HepG2 (cell line): Measurements from ENCODE around the gene CACNA2D1. TPM values are rescaled to one million over a fixed set of nuclear protein-coding genes. Genes with fewer than 3 reads are reported as not detected.

Experiments
- ATAC-seq: fragments of 200-7000 bp; cut with Tn5 transposase; 3 replicates; pipeline ENCODE4 v1.9.1; 2020; ENCODE audit warnings: mild to moderate bottlenecking, moderate library complexity
- BruUV-seq: library from RNA; stranded (reverse); fragments of 400-500 nt; replicated peaks from 2 replicates; lab custom pipeline; 2021; lab: Mats Ljungman, UMichigan
- CTCF ChIA-PET: fragments of 300-600 bp; formaldehyde crosslinking; extraction: SDS; loops from one replicate; lab custom pipeline; 2021; ENCODE audit warnings: low total read pairs, inconsistent platforms, low intra/inter-chr PET ratio; lab: Yijun Ruan, JAX
- POLR2A ChIA-PET: fragments of 350-600 bp; sonication (Branson Sonifier 250); formaldehyde crosslinking; loops from one replicate; lab custom pipeline; 2020; ENCODE audit warnings: antibody characterized with exemption, inconsistent platforms; lab: Yijun Ruan, JAX
- DNase-seq: peaks from one replicate; pipeline ENCODE4 v3.0.0-alpha.2; 2015; ENCODE audit warnings: low spot score
- FAIRE-seq: peaks from 3 replicates; lab custom pipeline; 2011; peaks lifted over from hg19 to GRCh38; lab: Jason Lieb, UNC
- H2AFZ ChIP-seq: one replicate; pipeline ENCODE4 v1.6.1; 2011; ENCODE audit warnings: low read length, inconsistent platforms
- H3K27ac ChIP-seq: fragments of 300-600 bp; 3 replicates; pipeline ENCODE4 v1.8.0; 2011; ENCODE audit warnings: mixed run types, mild to moderate bottlenecking, mixed read lengths, low read length, inconsistent platforms; ENCODE audit not compliant: insufficient read depth; ENCODE audit errors: extremely low read length
- H3K27me3 ChIP-seq, 2 experiments: fragments of 200-600 bp in 1 of 2; 2 replicates in 1 of 2; 3 replicates in 1 of 2; pipeline versions ENCODE4 v1.6.0 to v1.8.0; 2011; ENCODE audit warnings: low read length in 2 of 2, mild to moderate bottlenecking in 2 of 2, moderate library complexity in 2 of 2, inconsistent platforms in 1 of 2; ENCODE audit not compliant: insufficient read depth in 2 of 2, control insufficient read depth in 1 of 2
- H3K36me3 ChIP-seq, 2 experiments: fragments of 200-600 bp in 1 of 2; replicated peaks in 1 of 2; 2 replicates in 1 of 2; 3 replicates in 1 of 2; pipeline versions ENCODE4 v1.5.1 to v1.8.0; 2011; ENCODE audit warnings: low read length in 2 of 2, inconsistent platforms in 1 of 2; ENCODE audit not compliant: insufficient read depth in 2 of 2, control insufficient read depth in 1 of 2
- H3K4me1 ChIP-seq: 2 replicates; pipeline ENCODE4 v1.5.1; 2012; ENCODE audit warnings: low read length, inconsistent platforms; ENCODE audit not compliant: insufficient read depth
- H3K4me2 ChIP-seq: 2 replicates; pipeline ENCODE4 v1.6.0; 2011; ENCODE audit warnings: low read depth, low read length, inconsistent platforms
- H3K4me3 ChIP-seq, 3 experiments: fragments of 200-600 bp in 1 of 3; sonication (generic), shearing (Covaris generic) in 1 of 3; replicated peaks in 1 of 3; 2 replicates each; pipeline ENCODE4 v1.5.1; 2011 to 2016; ENCODE audit warnings: low read length in 3 of 3, inconsistent platforms in 2 of 3, low read depth in 2 of 3, mild to moderate bottlenecking in 2 of 3, control low read depth in 1 of 3, mixed read lengths in 1 of 3; ENCODE audit not compliant: insufficient read depth in 1 of 3
- H3K79me2 ChIP-seq: one replicate; pipeline ENCODE4 v1.6.1; 2011; ENCODE audit warnings: low read length, inconsistent platforms; ENCODE audit not compliant: insufficient read depth
- H3K9ac ChIP-seq: 2 replicates; pipeline ENCODE4 v1.6.0; 2011; ENCODE audit warnings: mild to moderate bottlenecking, low read depth, low read length, inconsistent platforms; ENCODE audit not compliant: insufficient read depth
- H3K9me3 ChIP-seq: 2 replicates; pipeline ENCODE4 v1.5.1; 2012; ENCODE audit warnings: mild to moderate bottlenecking, low read length
- H4K20me1 ChIP-seq: 2 replicates; pipeline ENCODE4 v1.6.0; 2011; ENCODE audit warnings: inconsistent platforms, mild to moderate bottlenecking, low read length, moderate library complexity; ENCODE audit not compliant: insufficient read depth
- CEBPG ChIP-seq: IDR thresholded peaks from 2 replicates; pipeline ENCODE4 v1.6.1; 2016
- MAZ ChIP-seq, 2 experiments: sonication (generic) in 1 of 2; formaldehyde crosslinking in 1 of 2; IDR thresholded peaks; 2 replicates each; pipeline versions ENCODE4 v1.5.0 to v1.6.1; 2012 to 2020; ENCODE audit warnings: low read depth in 2 of 2, mild to moderate bottlenecking in 2 of 2, borderline replicate concordance in 1 of 2, improper control_type of control experiment in 1 of 2, low read length in 1 of 2, missing genetic modification reagents in 1 of 2, moderate library complexity in 1 of 2
- MBNL3 ChIP-seq: fragments of 250-450 bp; sonication (Bioruptor Pico); conservative IDR thresholded peaks from 2 replicates; pipeline ENCODE4 v1.8.0; 2022; ENCODE audit warnings: mild to moderate bottlenecking, inconsistent platforms
- NKX3-1 ChIP-seq: sonication (generic); formaldehyde crosslinking; IDR thresholded peaks from 2 replicates; pipeline ENCODE4 v1.5.0; 2020; ENCODE audit warnings: missing genetic modification reagents
- RBFOX2 ChIP-seq: fragments of 200-400 bp; formaldehyde crosslinking; IDR thresholded peaks from 2 replicates; pipeline ENCODE4 v1.6.1; 2017; ENCODE audit warnings: low read depth, mild to moderate bottlenecking, low read length
- REST ChIP-seq, 2 experiments: IDR thresholded peaks; 2 replicates each; pipeline ENCODE4 v1.6.1; 2011 to 2012; ENCODE audit warnings: low read length in 2 of 2, borderline replicate concordance in 1 of 2, low read depth in 1 of 2, mild to moderate bottlenecking in 1 of 2, moderate library complexity in 1 of 2
- TFE3 ChIP-seq: IDR thresholded peaks from 2 replicates; pipeline ENCODE4 v1.6.1; 2016
- ZBTB43 ChIP-seq: sonication (generic); formaldehyde crosslinking; conservative IDR thresholded peaks from 2 replicates; pipeline ENCODE4 v1.4.0; 2020; ENCODE audit warnings: missing genetic modification reagents
- ZGPAT ChIP-seq: IDR thresholded peaks from 2 replicates; pipeline ENCODE4 v1.6.1; 2016; ENCODE audit warnings: mild to moderate bottlenecking
- ZKSCAN8 ChIP-seq: IDR thresholded peaks from 2 replicates; pipeline ENCODE4 v1.6.1; 2016; ENCODE audit warnings: borderline replicate concordance, missing genetic modification reagents, missing compliant biosample characterization
- ZNF678 ChIP-seq: sonication (generic); formaldehyde crosslinking; IDR thresholded peaks from 2 replicates; pipeline ENCODE4 v1.4.0; 2020; ENCODE audit warnings: mild to moderate bottlenecking, missing genetic modification reagents
- ZNF768 ChIP-seq: sonication (generic); formaldehyde crosslinking; IDR thresholded peaks from 2 replicates; pipeline ENCODE4 v1.4.0; 2020; ENCODE audit warnings: missing genetic modification reagents
- ZSCAN25 ChIP-seq: sonication (generic); formaldehyde crosslinking; IDR thresholded peaks from 2 replicates; pipeline ENCODE4 v1.8.0; 2022; ENCODE audit warnings: mild to moderate bottlenecking, missing genetic modification reagents
- in situ Hi-C: cut with HindIII; loops from 2 replicates; pipeline ENCODE4 v1.10.0; 2017; ENCODE audit warnings: low pct_unique_long_range_greater_than_20kb; ENCODE audit not compliant: extremely low pct_ligation_motif_present
- intact Hi-C: fragments of 100-400 bp; cut with micrococcal nuclease; formaldehyde crosslinking; loops from one replicate; pipeline ENCODE4 v1.10.0; 2022; ENCODE audit not compliant: unreplicated experiment
- polyA plus RNA-seq, 8 experiments: library from polyadenylated mRNA; depleted of rRNA in 3 of 8; stranded (reverse) in 7 of 8; unstranded in 1 of 8; fragments of >200 nt; fragmentation: Illumina TruSeq in 4 of 8; extraction: Trizol in 4 of 8; gene quantifications; 2 replicates each; pipeline versions ENCODE4 v1.2.1 to v1.2.3, GENCODE V29; 2011 to 2016; ENCODE audit warnings: low read depth in 4 of 8, missing spikeins in 1 of 8, mixed read lengths in 1 of 8; ENCODE audit not compliant: insufficient read depth in 1 of 8
- total RNA-seq, 5 experiments: library from RNA; depleted of rRNA; stranded (reverse); fragments of >200 nt; fragmentation: Illumina TruSeq; extraction: Trizol; gene quantifications; 2 replicates each; pipeline ENCODE4 v1.2.3, GENCODE V29; 2016; ENCODE audit warnings: low read depth in 1 of 5

Gene CACNA2D1
- total and polyA plus RNA-seq, 2 of the 13 experiments (the other 11 are each of a cell fraction or from before 2014, with no cell fraction given), result not detected

GRCh38 chr7:82268632-82269031 lies 174.9 kb downstream of the CACNA2D1 start (continued):
- no peak for TF ChIP-seq REST (IDR thresholded peaks at IDR 0.05; ENCODE audit: borderline replicate concordance in 1 of 2, low read depth in 1 of 2, low read length in 2 of 2)
- TF ChIP-seq ZNF678 (CRISPR knock-in tag), result no peak

- H3K4me2 ChIP-seq, result no peak overlapping the region
- no TSS peak for BruUV-seq
- H2AFZ ChIP-seq, result no peak overlapping the region
- intact Hi-C loops (no loop called here), in situ Hi-C loops (no loop called here)
- DNase-seq (no peak), FAIRE-seq (no peak)
- H4K20me1 ChIP-seq, result no peaks in the 10 kb centered on the region
- H3K4me3 ChIP-seq, result no peak overlapping the region
- H3K27ac ChIP-seq, result no peak overlapping the region
- TF ChIP-seq MBNL3 (CRISPR knock-in tag) (no peak), RBFOX2 (no peak), TFE3 (CRISPR knock-in tag) (no peak), NKX3-1 (CRISPR knock-in tag) (no peak), ZBTB43 (CRISPR knock-in tag) (no peak), CEBPG (CRISPR knock-in tag) (no peak), MAZ (IDR thresholded peaks at IDR 0.05; ENCODE audit: borderline replicate concordance, low read depth, low read length) (no peak), MAZ (CRISPR knock-in tag; IDR thresholded peaks at IDR 0.05; ENCODE audit: low read depth) (no peak), ZGPAT (CRISPR knock-in tag) (no peak), ZKSCAN8 (CRISPR knock-in tag) (no peak), ZNF768 (CRISPR knock-in tag) (no peak), ZSCAN25 (CRISPR knock-in tag) (no peak)
- TF ChIP-seq, all 625 proteins: peak for 0
- ChIA-PET POLR2A (no interaction called here), CTCF (no interaction called here)
- no peaks in the 10 kb centered on the region for H3K9me3 ChIP-seq
- no peaks in the 10 kb centered on the region for H3K4me1 ChIP-seq
- no peaks in the 10 kb centered on the region for H3K79me2 ChIP-seq
- H3K27me3 ChIP-seq, result no peaks in the 10 kb centered on the region
- no peak for ATAC-seq
- no peaks in the 10 kb centered on the region for H3K36me3 ChIP-seq
- no peak overlapping the region for H3K9ac ChIP-seq
These were observed 177.5 kb downstream of the CACNA2D1 start for GRCh38 chr7:82266081-82266480.
